ENCODE data around the gene GRSF1. TPM values are rescaled to one million over a fixed set of nuclear protein-coding genes. Genes with fewer than 3 reads are reported as not detected.

The GRSF1 gene
- total RNA-seq, 1 donor from 2014 or later, result 85.1 TPM

Other genes starting within 250 kb of the GRSF1 start
- gene AMBN, start 247.6 kb downstream of the GRSF1 start, total RNA-seq, result not detected in 2 replicates
- gene ENAM, start 211.1 kb downstream of the GRSF1 start, total RNA-seq, result not detected in 2 replicates
- not detected in 2 replicates for gene JCHAIN, start 173.4 kb downstream of the GRSF1 start, total RNA-seq
- gene UTP3, start 151.4 kb downstream of the GRSF1 start, total RNA-seq, result 24.3 and 27.4 TPM in 2 replicates
- 30.0 and 30.9 TPM in 2 replicates for gene RUFY3, start 117.9 kb downstream of the GRSF1 start, total RNA-seq
- 11.6 and 12.9 TPM in 2 replicates for gene MOB1B, start 62.5 kb upstream of the GRSF1 start, total RNA-seq
- gene DCK, start 153.8 kb upstream of the GRSF1 start, total RNA-seq, result 15.6 and 21.6 TPM in 2 replicates